ENCODE data around the gene BRSK1.

The BRSK1 gene

DNA sequence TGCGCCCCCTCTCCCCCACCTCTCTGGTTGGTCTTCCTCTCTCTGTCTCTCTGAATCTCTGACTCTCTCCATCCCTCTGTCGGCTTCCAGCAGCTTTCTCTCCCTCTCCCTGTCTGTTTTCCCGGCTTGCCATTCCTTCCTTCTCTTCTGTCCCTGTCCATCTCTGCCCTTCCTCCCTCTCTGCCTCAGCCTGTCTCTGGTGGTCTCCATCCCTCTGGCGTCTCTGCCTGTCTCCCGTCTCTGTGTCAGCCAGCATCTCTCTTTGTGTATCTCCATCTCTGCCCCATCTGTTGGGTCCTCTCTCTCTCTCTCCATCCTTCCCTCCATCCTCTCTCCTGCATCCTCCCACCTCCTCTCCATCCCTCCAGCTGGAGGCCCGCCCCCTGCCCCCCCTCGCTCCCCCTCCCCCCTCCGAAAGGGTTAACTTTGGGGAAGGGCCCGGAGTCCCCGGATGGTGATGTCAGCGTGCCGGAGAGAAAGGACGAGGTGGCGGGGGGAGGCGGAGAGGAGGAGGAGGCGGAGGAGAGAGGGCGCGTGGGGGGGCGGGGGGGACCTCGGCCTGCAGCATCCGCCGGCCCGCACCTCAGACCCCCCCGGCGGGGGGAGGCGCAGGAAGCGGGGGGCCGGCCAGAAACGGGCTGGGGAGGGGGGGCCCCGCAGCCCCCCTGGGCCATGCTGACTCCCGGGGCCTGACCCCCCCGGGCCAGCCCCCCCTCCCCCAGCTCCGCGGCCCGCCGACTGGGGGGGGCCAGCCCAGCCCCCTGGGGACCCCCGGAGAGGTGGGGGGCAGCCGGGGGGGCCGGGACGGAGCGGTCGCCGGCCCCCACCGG, at the start of gene BRSK1:
Gene BRSK1 (plus strand): TSS at position 450 of the 830 bp plus-strand sequence. CDS start 446 bp downstream, outside the sequence.
- DNase-seq (ENCODE audit: low read depth) = peak; percentile 81

DNA sequence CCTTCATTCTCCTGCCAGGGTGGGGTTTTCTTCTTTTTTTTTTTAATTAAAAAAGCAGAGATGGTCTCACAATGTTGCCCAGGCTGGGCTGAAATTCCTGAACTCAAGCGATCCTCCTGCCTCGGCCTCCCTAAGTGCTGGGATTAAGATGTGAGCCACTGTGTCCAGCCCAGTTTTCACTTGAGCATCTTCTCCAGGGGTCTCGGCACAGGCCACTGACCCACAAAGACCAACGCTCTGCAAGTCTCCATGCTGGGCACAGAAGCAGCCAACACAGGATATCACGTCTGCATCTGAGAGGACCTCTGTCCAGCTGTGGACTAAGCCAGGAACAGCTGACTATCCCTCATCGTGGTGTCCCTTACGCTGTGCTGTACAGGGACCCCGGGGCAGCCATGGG, 45.8 kb upstream of the BRSK1 start:
- no peak for DNase-seq (ENCODE audit: low read depth)

DNA sequence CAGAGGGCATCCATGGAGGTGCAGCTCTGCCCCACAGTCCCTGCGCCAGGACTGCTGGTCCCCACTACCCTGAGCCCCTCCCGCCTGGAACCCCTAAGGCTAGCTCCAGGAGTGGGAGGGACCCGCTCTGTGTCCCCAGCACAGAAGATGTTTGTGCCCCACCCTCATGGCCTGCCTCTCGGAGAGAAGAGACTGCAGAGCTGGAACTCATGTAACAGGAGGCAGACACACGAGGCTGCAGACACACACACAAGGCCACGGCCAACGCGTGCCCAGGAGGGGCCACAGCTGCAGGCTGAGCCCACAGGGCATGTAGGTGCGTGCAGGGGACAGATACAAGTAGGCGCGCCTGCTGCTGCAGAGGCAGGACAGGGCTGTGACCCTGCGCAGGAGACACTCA, 44.8 kb upstream of the BRSK1 start:
- DNase-seq (ENCODE audit: low read depth) = no peak

DNA sequence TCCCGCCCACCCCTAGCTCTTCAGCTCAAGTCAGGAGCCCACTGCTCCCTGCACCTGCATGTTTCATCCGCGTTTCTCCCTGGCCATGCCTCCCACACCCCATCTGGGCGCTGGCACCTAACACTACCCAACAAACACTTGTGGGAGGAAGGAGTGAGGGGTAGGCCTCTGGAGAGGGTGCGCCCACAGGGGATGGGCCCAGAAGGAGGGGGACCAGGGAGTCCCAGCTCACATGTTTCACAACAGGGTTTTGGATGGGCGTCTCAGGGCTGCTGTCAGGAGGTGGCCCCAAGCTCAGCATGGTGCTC, 43.1 kb upstream of the BRSK1 start:
- DNase-seq (ENCODE audit: low read depth) = no peak

DNA sequence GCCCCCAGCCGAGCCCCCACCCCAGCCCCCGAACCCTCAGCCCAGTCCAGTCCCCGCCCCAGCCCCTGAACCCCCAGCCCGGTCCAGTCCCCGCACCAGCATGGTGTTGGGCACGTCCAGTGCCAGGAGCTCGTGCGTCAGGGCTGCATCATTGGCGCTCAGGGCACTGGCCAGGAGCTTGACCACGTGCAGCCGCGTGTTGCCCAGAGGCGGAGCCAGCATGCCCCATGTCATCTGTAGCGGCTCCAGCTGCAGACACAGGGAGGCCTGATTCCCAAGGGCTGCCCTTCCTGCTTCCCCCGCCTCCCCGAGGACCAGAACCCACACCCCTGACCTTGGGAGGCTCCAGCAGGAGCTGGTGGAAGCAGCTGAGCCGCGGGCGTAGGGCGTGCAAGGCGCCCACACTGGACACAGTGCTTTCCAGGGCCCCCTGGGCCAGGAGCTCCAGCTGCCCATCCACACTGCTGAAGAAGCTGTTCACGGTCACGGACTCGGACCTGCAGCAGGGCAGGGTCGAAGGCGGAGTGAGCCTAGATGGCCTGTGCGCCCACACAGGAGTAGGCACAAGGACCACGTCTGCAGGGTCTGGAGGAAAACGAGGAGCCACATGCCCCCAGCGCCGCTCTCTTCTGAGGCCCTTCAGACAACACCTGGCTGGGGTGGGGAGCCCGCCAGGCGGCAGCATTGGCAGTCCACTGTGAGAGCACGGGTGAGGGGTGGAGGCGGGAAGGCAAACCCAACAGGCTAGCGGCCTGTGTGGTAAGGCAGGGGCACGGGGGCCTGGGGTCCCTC, 42.5 kb upstream of the BRSK1 start:
- no peak for DNase-seq (ENCODE audit: low read depth)

DNA sequence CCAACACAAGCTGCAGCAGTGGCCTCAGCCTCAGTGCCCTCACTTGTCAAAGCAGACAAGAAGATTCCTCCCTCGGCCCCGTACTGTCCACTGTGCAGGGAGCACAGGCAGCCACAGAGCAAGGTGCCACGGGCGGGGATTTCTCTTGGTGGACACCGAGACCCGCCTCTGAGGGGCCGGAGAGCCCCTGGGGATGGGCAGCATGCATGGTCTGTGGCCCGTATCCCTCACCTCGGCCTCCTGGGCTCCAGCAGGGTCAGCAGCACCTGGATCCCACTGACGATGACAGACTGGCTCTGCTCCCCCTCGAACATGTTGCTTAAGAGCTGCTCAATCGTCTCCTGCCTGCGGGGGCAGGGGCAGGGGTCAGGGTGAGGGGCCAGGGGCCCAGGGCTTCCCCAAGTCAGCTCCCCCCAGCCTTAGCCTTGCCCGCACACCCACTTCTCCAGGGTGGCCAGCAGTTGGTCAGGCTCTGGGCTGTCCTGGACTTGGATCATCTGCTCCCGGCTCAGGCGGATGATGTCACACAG, 41.8 kb upstream of the BRSK1 start:
- no peak for DNase-seq (ENCODE audit: low read depth)

DNA sequence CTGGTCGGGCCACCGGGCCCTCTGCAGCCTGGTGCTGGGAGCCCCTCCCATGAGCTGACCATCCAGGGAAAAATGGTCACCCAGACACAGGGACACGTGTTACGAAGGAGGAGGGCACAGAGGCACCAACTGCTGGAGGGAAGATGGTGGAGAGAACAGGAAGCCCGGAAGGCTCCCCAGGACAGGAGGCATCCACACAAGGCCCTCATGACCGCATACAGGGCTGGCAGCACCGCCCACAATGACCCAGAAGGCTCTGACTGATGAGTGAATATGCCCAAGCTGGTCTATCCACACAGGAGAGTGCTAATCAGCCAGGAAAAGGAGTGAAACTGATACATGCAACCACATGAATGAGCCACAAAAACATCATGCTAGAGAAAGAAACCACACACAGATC, 41.3 kb upstream of the BRSK1 start:
- no peak for DNase-seq (ENCODE audit: low read depth)

DNA sequence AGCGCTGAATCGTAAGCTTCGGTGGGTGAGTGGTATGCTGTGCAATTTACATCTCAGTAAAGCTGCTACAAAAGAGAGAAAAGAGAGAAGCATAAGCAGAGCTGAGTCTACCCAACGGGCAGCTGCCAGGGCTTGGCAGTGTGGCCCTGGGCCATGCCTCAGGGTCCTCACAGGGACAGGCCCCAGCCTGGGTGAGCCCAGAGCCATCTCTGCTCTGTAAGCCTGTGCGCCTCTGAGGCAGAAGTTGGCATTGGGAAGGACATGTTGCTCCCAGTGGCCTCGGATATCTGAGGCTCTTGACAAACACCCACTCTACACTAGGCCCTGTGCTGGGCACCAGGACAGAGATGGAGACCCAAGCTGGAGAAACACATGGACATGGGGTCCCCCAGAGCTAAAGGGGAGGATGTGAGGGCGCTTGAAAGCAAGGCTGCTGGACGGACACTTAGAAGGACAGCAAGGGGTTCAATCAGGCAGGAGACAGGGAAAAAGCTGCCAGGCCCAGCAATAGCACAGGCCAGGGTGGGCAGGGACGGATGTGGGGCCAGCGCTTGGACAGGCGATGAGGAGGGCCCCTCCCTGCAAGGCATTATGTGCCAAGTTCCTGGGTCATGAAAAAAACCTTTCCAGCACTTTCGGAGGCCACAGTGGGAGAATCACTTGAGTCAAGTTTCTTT, 39.7 kb upstream of the BRSK1 start:
- DNase-seq (ENCODE audit: low read depth) = no peak

DNA sequence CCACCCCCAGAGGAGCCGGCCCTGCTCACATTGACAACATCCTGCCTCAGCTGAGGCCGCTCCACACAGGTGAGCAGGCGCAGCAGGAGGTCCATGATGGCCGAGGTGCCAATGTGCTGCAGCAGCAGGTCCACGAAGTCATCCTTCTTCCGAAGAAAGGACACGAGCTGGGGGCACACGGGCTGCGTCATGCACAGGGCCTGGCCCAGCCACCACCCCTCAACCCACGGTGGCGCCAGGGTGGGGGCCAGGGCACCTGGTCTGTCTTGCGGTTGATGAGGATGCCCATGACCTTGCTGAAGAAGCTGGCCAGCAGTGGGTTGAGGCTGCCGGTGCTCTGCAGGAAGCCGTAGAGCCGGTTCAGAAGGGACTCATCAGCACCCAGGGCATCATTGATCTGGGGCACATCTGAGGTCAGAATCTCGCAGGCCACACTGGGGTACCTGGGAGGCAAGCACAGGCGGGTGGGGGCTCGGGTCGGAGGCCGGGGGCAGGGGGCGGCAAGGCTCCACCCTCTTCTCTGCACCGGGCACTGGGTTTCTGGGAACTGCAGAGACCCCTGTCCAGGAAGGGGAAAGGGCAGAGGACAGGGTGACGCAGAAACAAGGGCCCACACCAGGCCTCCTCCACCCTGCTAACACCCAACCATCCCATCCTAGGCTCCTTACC, 38.4 kb upstream of the BRSK1 start:
- no peak for DNase-seq (ENCODE audit: low read depth)

DNA sequence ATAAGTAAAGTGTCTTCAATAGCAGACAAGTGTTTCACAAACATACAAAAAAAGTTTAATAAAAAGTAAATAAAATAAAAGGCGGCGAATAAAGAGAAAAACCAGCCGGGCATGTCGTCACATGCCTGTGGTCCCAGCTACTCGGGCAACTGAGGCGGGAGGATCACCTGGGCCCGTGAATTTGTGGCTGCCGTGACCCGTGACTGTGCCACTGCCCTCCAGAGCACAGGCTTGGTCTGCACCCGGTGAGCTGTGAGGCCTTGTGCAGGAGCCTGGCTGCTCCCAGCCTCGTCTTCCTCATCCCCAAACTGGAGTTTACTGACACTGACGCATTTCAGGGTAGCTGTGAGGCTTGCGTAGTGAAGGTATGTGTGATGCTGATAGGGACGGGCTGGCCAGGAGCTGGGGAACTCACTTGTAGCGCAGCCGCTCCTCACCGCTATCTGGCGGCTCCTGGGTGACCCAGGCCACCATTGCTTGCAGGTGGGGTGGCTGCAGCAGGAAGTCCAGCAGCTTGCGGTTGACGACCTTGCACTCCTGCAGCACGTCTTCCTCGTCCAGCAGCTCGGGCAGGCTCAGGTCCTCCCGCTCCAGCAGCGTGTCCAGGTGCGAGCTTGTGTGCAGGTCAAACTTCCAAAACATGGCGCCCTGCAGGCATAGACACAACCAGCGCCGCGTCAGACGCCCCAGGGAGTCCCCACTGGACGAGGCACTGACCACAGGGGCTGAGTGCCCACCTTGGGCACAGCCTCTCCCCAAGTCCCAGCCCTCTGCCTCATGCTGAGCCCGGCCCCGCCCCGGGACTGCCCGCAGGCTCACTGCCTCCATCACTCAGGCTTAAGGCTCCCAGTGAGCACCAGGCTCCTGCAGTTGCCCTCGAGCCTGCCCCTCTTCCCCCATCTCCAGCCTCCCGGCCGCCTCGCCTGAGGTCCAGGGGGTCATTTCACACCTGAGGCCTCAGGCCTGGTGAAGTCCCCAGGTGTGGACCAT, 37.0 kb upstream of the BRSK1 start:
- DNase-seq (ENCODE audit: low read depth) = no peak

DNA sequence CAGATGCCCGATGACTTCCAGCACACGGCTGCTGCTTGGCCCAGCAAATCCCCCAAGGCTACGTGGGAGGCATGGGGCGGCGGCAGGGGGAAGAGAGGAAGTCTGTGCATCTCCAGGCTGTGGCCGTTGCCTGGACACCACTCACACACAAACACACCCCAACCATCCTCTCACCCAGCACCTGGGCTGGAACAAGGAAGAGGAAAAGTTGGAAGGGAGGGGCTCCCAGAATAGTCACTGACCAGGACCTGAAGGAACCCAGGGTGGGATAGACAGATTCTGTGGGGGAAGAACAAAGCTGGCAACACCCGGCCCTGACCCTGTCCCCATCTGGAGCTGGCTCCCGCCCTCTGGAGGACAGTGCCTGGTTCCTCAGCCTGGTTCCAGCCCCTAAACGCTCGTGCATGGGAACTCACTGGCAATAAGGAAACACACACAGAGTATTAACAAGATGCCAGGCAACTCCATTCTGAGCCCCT, 36.1 kb upstream of the BRSK1 start:
- DNase-seq (ENCODE audit: low read depth) = peak; percentile 65

DNA sequence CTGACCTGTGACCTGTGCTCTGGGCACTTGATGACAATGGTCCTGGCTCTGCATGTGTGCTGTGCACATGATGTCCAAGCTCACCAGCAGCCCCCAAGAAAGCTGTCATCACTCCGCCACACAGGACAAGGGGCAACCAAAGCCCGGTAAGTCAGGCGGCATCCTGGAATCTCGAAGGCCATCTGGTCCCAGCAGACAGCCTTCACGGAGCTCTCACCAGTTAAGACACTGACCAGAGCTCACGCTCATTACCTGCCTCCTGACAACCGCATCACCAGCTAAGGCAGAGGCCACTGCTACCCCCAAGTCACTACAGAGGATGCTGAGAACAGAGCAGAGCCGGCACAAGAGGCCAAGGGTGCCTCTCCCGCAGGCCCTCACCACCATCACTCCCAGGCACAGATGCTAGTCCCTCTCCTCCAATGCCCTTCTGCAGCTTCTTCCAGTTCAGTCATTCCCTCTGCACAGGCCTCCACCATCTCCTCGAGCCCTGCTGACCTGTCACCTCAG, 35.6 kb upstream of the BRSK1 start:
- DNase-seq (ENCODE audit: low read depth) = no peak

DNA sequence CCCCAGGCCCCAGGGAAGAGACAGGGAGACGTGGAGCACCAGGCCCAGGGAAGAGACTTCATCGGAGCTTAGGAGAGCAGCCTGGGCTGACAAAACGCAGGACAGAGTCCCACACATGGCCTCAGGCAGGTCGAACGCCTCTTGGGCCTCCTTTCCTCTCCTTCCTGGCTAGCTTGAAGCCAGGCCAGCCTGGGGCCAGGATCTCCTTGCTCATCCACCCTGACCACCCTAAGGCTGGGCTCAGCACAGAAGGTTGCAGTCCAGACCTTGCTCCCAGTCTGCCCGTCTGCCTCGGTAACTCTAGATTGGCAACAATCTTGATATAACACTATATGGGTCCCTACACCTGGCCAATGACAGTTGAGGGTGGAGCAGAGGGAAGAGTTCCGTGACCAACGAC, 35.1 kb upstream of the BRSK1 start:
- no peak for DNase-seq (ENCODE audit: low read depth)

DNA sequence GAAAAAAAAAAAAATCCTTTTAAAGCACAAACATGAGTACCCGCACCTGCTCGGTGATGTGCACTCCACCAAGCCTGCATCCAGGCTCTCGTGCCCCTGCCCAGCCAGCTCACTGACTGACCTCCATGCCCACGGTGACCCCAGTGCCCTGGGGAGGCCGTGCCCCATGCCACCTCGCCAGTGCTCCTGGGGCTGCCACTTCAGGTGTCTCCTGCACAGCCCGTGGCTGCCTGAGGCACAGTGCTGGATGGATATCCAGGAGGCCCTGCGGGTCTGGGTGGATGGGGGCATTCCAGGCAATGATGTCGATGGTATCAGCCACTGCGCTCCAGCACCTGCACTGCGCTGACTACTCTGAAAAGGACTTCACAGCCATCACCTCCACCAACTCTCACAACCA, 34.0 kb upstream of the BRSK1 start:
- no peak for DNase-seq (ENCODE audit: low read depth)

DNA sequence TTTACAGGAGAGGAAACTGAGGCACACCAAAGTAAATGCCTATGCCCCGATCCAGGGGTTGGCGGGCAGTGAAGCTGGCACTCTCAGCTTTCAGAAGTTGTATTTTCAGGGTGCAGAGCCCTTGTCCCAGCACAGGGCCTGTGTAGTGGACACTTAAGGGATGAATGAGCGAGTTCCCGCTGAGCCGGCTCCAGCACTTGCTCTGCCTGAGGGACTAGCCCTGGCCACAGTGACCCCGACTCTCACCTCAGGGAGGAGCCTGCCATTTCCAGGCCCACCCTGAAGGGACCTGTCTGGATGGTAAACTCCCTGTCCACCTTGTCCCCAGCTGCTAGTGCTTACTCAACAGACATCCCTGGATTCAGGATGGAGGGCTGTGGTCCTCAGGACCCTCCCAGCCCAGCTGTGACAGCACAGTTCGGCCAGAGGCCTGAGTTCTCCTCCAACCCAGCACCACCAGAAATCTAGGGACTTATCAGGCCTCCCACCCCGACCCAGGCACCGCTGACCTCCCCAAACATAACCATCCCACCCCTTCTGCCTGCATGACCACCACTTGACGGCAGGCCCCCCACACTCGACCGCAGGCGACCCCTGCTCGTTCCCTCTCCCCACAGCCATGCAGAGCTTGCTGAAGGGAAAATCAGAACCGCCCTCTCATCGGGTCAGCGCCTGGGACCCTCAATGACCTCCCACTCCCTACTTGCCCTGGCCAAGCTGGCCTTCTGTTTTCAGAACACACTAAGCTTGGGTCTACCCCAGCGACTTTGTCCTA, 33.3 kb upstream of the BRSK1 start:
- no peak for DNase-seq (ENCODE audit: low read depth)

DNA sequence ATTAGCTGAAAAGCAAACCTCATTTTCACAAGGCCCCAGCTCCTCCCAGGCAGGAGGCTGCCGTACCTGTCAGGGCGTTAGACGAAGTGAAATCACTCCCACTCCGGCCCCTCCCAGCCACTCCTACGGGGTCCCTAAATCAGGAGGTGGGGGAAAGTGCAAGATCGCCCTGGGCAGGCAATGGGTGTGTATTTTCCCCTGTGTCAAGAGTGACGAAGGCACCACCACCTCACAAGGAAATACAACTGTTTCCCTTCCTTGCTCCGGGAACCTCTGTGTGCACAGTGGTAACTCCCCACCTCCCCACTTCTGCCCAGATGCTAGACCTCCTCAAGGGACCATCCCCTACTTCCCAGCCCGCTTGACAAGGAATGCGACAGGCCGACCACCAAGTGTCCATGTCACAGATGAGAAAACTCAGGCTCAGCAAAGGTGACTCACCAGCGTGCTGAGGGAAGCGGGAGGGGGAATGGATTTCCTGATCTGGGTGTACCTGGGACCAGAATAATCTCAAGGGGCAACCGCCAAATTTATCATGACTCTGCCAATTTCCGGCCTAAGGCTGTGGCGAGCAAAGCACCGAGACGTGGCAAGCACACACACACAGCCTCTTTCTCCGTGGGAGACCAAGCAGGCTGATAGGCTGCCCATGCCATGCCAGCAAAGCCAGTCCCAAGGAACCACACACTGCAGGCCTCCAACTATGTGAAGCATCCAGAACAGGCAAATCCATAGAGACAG, 32.3 kb upstream of the BRSK1 start:
- DNase-seq (ENCODE audit: low read depth) = no peak

DNA sequence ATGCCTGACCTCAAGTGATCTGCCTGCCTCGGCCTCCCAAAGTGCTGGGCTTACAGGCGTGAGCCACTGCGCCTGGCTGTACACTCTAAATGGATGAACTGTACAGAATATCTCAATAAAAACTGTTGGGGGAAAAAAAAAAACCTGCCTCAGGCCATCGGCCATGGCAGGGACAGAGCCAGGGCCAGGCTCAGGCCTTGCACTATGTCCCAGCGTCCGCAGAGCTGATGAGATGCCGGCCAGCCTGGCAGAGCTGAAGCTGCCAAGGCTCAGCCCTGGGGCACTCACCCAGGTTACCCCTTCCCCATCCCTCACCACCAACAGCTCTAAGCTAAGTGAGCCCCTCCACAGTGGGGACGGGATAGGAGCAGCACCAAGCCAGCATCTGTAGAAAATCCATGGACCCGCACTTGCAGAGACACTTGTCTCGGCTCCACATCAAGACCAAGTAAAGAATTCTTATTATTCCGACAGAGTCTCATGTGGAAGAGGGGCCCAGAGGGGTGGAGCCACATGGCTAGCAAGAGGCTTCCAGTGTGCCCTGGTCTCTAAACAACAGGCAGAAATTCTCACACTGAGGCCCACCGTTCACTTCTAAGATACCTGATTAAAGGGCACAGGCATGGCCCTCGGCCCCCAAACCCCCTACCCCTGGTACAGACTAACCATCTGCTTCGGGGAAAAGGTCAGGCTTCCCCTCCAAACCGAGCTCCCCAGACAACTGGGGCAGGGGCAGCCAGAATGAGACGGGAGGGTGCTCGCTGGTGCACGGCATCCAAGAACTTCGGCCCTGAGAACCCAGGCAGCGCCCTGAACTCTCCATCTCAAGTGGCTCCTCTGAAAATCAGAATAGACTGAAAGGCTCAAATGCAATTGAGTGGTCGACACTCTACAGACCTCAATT, 30.8 kb upstream of the BRSK1 start:
- DNase-seq (ENCODE audit: low read depth) = no peak
